HG03280 (cell line): ENCODE data around the gene HSP90AA1.
"Not testable (repeated sequence)": the region's sequence is repeated elsewhere in the genome, so short reads cannot be mapped to it uniquely, and the experiment has no call there.

Experiments used
- ATAC-seq: cut with Tn5 transposase; IDR thresholded peaks from one replicate; pipeline ENCODE4 v1.9.1; 2021; ENCODE audit warnings: mild to moderate bottlenecking, moderate library complexity; ENCODE audit not compliant: unreplicated experiment

HSP90AA1 gene

DNA sequence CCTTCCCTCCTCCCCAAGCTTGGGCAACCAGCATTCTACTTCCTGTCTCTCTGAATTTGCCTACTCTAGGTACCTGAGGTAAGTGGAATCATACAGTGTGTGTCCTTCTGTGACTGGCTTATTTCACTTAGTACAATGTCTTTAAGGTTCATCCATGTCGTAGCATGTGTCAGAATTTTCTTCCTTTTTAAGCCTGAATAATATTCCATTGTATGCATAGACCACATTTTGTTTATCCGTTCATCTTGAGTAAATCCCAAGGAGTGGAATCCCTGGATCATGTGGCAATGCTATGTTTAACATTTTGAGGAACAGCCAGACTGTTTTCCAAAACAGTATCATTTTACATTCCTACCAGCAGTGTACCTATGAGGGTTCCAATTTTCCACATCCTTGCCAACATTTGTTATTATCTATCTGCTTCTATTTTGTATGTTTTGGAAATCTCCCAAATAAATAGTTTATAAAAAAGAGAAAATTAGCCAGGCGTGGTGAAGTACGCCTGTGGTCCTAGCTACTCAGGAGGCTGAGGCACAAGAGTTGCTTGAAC, 12.4 kb downstream of the HSP90AA1 start:
- no peak for ATAC-seq

DNA sequence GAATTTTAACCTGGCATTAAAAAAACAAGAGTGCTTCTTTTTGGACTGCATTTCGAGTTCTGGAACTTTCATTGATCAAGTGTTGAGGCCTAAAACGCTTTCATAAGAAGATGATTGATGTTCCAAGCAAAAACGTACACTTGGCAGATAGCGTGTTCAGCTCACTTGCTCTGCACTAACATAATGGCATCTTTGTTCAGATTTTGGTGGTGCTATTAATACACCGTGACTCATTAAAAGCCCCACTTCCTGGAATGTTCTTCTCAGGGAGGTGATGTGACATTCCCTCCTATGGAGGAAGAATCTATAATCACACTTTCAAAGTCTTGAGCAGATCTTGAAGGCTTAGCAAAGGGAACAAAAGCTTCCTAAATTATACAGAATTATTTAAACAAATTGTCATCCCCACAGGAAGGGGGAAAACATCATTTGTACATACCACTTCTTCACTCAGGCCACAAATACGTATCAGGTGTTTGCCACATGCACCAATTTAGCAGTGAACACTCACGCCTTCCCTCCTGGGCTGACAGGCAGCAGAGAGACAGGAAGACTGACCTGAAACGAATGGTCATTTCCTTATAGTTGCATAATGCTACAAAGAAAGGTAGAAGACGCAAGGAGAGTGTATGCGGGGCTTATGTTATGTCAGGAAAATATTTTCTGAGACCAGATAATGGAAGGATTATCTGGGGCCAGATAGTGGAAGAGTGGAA, 15.4 kb downstream of the HSP90AA1 start:
- no peak for ATAC-seq

DNA sequence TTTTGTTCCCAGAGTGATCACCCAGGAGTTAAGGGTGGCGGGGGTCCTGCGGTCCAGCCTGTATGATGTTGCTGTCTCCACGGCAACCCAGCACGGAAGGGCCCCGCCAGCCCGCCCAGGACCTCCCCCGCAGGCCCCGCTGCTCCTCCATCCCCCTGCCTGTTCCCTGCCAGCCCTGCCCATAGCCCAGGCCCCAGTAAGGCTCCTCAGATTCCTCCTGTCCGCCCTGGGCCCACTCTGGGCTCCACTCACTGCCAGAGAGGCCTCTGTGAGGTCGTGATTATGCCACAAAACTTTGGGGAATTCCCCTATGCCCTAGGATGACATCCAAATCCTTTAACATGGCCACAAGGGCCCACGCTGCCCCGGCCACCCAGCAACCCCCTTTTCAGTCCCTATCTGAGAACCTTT, 20.8 kb downstream of the HSP90AA1 start:
- no peak for ATAC-seq

DNA sequence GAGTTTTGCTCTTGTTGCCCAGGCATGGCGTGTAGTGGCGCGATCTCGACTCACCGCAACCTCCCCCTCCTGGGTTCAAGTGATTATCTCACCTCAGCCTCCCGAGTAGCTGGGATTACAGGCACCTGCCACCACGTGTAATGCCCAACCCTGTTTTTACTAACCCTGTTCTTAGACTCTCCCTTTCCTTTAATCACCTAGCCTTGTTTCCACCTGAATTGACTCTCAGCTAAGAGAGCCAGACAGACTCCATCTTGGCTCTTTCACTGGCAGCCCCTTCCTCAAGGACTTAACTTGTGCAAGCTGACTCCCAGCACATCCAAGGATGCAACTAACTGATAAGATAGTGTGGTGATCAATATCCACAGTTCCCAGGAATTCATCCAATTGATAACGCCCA, 22.3 kb downstream of the HSP90AA1 start:
- not testable (repeated sequence) for ATAC-seq

DNA sequence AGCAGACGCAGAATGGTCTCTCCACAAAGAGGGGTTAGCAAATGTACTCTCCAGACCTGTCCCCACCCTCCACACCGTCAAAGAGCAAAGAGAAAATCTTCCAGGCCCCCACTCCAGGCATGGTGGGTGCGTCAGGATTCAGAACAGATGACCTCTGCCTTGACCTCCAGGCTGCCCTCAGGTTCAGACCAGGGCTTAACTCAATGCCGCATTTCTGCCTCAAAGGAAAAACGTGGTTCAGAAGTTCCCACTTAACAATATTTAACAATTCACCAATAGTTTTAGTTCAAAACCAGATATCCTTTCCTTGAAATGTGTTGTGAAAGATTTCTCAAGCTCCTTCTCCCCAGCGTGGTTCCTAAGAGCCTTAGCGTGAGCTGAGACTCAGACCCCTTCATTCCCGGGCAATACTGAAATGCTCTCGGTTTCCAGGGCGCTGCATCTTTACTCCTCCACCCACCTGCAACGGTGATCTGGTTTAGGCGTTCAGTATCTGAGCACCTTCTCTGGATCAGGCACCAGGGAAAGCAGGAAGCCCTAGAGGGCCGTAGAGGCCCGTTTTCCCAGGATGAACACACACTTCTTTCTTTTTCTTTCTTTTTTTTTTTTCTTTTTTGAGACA, 22.9 kb downstream of the HSP90AA1 start:
- no peak for ATAC-seq

DNA sequence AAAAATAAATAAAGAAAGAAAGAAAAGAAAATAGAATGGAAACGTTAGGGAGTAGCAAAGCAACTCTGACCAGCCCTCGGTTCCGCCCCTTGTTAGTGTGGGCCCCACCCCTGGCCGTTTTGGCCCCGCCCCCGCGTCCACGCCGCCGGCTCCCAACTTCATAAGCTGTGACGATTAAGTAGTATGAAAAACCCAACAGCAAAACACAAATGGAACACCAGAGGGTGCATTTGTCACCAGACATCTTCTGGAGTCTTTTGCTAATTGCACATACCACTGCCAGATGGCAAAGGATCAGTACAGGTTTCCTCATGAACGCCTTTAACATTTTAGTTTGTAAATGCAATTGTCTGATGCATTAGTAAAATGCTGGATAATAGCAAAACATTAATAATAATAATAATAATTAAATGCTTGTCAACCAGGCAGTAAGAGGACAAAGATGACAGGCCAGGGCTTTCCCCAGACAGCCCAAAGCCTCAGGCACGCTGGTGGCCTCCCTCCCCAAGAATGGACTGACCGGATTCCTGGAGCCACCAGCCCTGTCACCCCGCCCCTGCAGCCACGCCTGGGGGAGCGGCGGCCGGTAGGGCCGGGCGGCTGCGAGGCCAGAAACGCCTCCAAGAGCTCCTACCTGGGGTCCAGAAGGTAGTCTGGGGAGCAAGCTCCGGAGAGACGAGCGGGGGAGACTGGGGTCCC, 23.6 kb downstream of the HSP90AA1 start:
- peak; percentile 62 for ATAC-seq

DNA sequence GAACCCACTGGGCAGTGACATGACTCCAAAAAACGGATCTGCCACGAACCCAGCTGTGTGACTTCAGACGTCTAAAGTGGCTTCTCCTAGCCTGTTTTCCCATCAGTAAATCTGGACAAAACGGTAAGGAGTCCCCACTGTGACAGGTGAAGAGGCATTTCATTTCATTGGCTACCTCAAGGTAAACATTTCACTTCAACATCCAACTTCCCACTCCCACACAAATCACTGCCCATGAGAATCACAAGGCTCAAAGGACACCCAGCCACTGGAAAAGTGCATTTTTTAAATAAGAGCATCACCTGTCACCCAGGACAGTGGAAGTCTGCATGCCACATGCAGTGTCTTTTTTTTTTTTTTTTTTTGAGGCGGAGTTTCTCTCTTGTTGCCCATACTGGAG, 27.9 kb downstream of the HSP90AA1 start:
- no peak for ATAC-seq

DNA sequence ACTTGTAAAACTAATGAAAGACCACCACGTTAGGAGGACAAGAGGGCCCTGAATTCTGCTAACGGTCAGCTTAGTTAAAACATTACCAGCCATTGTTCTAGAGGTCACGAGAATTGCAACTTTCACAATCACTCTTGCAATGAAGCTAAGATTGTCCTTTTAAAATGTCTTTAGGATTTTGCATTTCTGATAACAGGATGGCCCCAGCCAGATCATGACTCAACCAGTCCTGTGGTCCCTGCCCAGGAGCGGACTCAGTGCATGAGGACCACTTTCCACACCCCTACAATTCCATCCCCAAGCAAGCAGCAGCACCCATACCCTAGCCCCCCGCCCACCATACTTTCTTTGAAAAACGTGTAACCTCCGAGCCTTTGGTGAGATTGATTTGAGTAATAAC, 28.7 kb downstream of the HSP90AA1 start:
- no peak for ATAC-seq

DNA sequence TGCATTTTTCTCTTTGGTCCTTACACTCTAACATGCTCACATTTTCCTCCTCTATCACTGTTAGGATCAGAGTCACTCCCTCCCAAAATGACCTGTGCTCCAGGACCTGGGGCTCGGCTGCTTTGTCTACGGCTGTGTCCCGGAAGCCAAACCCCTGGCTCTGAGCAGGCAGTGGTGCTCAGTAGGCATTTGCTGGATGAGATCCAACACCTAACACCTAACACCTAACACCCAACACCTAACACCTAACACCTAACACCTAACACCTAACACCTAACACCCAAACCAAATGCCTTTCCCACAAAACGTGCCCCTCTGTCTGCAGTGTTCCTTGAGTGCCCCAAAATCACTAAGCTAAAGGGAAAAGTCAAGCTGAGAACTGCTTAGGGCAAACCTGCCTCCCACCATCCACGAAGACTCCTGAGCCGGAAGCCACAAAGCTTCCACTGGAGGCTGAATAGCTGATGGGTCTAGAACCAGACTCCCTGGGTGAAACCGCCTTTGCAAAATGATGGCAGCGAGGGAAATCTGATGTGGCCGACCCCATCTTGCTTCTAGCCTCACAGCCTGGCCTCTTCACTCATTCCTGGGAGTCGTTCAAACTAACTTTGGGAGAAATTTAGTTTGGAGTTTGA, 29.2 kb downstream of the HSP90AA1 start:
- no peak for ATAC-seq

DNA sequence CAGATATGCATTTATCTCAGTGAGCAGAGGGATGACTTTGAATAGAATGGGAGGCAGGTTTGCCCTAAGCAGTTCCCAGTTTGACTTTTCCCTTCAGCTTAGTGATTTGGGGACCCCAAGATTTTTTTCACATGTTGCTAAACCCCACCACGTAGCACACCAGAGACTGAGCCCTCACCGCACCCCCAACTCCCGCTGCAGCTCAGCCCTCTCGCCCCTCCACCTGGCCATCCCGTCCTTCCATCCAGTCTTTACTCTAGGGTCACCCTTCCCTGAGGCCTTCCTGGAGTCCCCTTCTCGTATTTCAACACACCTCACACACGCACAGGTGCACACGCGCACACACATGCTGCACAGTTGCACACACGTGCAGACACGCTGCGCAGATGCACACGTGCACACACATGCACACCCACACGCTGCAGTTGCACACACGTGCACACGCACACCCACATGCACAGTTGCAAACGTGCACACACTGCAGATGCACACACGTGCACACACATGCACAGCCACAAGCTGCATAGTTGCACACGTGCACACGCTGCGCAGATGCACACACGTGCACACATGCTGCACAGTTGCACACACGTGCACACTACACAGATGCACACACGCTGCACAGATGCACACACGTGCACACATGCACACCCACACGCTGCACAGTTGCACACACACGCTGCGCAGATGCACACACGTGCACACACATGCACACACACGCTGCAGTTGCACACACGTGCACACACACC, 30.0 kb downstream of the HSP90AA1 start:
- no peak for ATAC-seq

DNA sequence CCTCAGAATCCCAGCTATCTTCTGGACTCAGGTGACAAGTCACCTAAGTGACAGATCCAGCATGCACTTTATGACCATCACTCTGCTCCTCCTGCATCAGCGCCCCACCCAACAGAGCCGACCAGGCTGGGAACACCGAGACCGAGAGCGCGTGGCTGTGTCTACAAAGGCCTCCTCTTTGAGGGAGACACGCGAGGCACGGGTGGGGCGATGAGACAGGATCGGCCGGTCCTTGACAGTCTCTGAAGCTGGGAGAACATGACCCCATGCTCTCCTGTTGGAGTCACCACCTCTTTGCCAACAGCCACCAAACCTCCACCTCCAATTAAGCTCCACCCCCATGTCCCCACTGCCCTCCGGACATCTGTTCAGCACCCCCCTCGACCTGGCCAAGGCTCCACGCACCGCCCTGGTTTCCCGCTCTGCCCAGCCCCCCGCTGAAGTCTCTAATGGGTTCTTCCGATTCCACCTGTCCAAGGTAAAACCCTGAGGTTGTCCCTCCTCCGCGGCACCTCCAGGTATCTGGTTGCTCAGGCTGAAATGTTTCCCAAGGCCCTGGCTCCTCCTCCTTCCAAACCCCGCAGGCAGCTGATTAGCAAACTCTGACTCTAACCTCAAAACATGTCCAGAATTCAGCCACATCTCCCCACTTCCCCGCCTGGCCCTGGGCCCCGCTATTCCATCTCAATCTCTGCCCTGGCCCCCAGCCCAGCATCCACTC, 31.5 kb downstream of the HSP90AA1 start:
- ATAC-seq: no peak

DNA sequence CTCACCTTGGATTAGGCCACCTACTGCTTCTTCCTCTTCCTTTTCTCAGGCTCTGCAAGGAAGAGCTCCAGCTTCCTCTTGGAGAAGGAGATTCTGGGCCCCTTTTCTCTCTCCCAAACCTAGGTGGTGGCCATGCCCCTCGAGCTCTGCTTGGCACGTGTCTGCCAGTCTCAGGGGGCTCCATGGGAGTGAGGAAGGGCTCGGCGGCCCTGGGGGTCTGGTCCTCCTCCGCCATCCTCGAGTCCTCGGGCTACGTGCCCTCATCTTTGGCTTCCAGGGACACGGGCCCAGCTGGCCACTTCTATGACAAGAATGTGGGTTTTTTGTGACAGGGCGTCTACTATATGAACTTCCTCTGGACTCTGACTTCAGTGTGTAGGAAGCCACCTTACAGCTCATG, 34.3 kb downstream of the HSP90AA1 start:
- ATAC-seq: no peak

DNA sequence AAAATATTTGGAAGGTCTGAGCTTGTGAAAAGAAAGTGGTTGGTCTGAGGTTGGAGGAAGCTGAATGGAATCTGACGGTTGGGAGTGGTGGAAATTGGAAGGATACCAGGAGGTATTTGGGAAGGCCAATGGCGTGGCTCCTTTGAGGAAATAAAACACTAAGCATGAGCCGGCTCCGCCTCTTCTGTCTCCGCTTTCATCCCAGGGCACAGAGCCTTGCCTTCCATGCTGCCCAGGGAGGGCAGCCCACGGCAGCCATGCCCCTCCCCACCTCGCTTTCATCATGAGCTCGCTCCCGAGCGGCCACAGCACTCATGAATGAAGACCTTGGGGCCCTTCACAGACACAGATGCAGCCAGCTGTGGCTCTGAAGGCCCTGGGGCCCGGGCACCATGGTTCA, 36.2 kb downstream of the HSP90AA1 start:
- no peak for ATAC-seq

DNA sequence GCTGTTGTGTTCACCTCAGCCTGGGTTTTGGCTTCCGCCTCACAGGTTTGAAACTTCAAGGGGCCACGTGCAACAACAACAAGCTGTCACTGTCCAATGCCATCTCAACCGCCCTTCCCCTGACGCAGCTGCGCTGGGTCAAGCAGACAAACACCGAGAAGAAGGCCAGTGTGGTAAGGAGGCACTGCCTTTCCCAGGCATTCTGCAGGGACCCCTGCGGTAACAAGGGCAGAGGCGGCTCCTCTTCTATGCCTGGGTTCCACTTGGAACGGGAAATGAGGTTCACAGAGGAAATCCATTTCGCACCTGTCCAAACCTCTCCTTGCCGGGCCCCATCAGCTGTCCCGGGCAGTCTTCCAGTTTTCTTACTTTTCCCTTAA, 36.8 kb downstream of the HSP90AA1 start:
- ATAC-seq: no peak

DNA sequence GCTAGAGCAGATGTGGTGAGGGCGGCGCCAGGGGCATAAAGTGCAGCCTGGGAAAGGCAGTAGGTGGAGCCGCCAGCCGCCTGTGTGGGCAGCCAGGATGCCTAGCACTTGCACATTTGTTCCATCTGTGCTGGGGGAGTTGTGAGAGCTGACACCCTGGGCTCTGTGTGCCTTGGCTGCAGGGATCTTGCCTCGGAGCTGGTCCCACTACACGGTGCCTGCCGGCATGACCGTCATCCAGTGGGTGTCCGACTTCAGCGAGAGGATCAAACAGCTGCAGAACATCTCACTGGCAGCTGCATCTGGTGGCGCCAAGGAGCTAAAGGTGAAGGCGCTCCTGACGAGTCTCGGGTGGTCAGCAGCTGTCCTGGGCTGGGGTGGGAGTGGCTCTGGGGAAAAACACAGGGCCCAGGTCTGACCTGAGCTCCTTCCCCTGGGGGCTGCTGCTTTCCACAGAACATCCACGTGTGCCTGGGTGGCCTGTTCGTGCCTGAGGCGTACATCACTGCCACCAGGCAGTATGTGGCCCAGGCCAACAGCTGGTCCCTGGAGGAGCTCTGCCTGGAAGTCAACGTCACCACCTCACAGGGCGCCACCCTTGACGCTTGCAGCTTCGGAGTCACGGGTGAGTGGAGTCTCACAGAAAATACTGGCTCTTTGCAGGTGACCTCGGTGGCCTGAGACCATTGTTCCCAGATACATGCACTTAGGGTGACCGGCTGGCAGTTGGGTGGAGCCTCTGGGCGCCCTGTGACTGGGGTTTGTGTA, 37.4 kb downstream of the HSP90AA1 start:
- ATAC-seq: no peak

DNA sequence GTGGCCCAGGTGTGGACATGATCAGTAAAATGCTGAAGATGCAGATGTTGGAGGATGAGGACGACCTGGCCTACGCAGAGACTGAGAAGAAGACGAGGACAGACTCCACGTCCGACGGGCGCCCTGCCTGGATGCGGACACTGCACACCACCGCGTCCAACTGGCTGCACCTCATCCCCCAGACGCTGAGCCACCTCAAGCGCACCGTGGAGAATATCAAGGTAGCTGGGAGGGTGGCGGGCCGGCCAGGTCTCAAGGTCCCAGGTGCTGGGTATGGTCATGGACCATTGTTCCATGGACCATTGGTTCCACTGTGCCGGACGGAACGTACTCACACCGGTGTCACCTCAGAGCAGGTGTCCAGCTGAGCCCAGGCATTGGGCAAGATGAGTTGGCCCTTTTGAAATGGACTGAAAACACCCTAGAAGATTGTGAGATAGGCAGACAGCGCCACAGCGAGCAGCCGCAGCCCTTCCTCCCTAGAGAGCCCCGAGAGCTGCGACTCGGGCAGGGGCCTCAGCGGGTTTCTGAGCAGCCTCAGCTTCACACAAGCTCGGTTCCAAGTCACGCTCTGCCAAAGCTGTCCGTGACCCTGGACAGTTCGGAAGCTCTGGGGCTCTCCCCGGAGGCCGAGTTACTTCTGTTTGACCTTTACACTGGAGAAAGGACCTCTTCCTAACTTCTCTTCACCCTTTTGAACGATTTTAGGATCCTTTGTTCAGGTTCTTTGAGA, 38.9 kb downstream of the HSP90AA1 start:
- no peak for ATAC-seq

DNA sequence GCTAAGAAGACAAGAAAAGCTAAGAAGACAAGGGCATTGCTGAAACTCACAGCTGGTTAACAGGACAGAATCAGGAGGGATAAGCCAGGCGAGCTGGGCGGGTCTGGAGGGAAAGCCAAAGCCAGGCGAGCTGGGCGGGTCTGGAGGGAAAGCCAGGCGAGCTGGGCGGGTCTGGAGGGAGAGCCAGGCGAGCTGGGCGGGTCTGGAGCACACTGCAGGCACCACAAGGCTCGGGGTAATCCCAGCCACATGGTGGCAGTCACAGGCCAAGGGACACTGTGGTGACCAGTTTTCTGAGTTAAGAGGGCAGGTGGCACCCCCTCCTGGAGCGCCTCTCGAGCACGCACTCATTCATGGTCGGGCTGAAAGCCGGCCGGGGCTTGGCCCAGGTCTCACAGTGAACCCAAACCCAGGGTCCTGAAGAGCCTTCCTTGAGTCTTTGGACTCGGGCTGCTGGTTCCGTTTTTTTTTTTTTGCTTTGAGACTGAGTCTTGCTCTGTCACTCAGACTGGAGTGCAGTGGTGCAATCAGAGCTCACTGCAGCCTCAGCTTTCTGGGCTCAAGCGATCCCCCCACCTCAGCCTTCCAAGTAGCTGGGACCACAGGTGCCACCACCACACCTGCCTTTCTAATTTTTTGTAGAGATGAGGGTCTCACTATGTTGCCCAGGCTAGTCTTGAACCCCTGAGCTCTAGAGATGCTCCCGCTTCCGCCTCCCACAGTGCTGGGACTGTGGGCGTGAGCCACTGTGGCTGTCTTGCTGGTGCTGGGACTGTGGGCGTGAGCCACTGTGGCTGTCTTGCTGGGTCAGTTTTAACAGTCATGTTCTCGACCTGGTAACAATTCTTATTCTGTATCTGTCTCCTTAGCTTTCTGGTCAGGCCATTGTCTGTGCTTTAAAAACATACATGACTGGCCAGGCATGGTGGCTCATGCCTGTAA, 40.2 kb downstream of the HSP90AA1 start:
- no peak for ATAC-seq

DNA sequence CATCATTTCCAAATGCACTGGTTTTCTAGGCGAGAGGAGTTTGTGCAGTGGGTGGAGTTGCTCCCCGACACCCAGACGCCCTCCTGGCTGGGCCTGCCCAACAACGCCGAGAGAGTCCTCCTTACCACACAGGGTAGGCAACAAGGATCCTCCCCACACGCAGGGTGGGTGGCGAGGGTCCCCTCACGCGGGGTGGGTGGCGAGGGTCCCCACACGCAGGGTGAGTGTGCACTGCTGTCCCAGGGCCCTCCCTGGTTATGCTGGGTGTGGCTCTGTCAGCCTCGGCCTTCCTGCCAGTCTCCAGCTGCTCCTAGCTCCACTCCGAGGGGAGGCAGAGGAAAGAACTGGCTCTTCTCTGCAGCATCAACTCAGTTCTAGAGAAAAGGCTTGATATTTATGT, 42.3 kb downstream of the HSP90AA1 start:
- ATAC-seq: no peak
